ENCODE data around the gene UBR1. TPM values are rescaled to one million over a fixed set of nuclear protein-coding genes. Genes with fewer than 3 reads are reported as not detected.

The UBR1 gene
- total RNA-seq, 1 donor from 2014 or later = 24.2 TPM

DNA sequence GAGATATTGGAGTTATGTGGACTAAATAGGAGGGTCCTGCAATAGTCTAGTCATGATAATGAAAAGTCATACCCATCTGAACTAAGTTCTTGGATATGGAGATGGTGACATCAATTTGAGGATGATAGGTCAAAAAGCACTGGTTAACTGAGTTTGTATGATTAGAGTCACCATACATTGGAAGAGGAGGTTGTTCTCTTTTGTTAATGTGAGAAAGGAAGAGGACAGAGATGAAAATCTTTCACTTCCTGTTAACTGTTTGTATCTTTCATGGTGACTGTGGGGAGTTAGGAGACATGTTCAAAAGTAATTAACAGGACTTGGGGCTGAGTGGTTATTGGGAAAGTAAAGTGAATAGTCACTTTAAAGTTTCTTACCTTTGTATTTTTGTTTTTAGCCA is 38.7 kb upstream of the UBR1 start:
- H3K36me3 ChIP-seq = peaks cover 74% of the 10 kb centered on the region
- DNase-seq = no peak
- H3K9me3 ChIP-seq (replicated peaks) = no peaks in the 10 kb centered on the region
- no peak overlapping the region for H3K4me3 ChIP-seq
- intact Hi-C loops (cut with micrococcal nuclease) = no loop called here
- TF ChIP-seq CTCF (IDR thresholded peaks at IDR 0.05; ENCODE audit: borderline replicate concordance) = no peak
- no peaks in the 10 kb centered on the region for H3K27me3 ChIP-seq (ENCODE audit: low read depth)
- no peak overlapping the region for H3K27ac ChIP-seq (replicated peaks)
- no peaks in the 10 kb centered on the region for H3K4me1 ChIP-seq

GRCh38 chr15:43143203-43143941 is 37.5 kb upstream of the UBR1 start:
- Histone ChIP-seq H3K4me3 (no peak overlapping the region), H3K27ac (replicated peaks) (no peak overlapping the region), H3K9me3 (replicated peaks) (no peaks in the 10 kb centered on the region), H3K36me3 (peaks cover 74% of the 10 kb centered on the region), H3K4me1 (no peaks in the 10 kb centered on the region), H3K27me3 (ENCODE audit: low read depth) (no peaks in the 10 kb centered on the region)
- TF ChIP-seq CTCF (IDR thresholded peaks at IDR 0.05; ENCODE audit: borderline replicate concordance) = no peak
- no peak for DNase-seq
- intact Hi-C loops (cut with micrococcal nuclease) = no loop called here

DNA sequence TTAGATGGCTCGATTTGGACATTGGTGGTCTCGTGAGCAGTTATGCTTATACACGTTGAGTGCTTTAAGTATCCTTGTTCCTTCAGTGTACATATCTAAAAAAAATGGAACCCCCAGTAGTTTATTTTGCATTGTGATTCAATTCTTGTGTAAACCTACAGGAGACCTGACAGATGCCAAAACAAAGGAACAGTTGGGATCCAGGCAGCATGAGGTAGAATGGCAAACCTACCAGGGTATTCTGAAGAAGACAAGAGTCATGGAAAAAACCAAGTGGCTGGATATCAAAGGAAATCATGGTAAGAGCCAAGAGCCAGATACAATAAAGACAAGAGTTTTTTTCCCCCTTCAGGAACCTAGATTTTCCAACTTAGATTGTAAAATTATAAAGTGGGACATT is 29.5 kb upstream of the UBR1 start:
- TF ChIP-seq CTCF (IDR thresholded peaks at IDR 0.05; ENCODE audit: borderline replicate concordance) = no peak
- Histone ChIP-seq H3K4me3 (no peak overlapping the region), H3K27ac (replicated peaks) (no peak overlapping the region), H3K36me3 (peaks cover 46% of the 10 kb centered on the region), H3K27me3 (ENCODE audit: low read depth) (no peaks in the 10 kb centered on the region), H3K4me1 (peaks cover 28% of the 10 kb centered on the region), H3K9me3 (replicated peaks) (no peaks in the 10 kb centered on the region)
- intact Hi-C loops (cut with micrococcal nuclease) = no loop called here
- no peak for DNase-seq

GRCh38 chr15:43134157-43134635 is 28.4 kb upstream of the UBR1 start:
- Histone ChIP-seq H3K4me3 (peak overlapping the region; percentile 97), H3K9me3 (replicated peaks) (no peaks in the 10 kb centered on the region)
- intact Hi-C loops (cut with micrococcal nuclease) = no loop called here

DNA sequence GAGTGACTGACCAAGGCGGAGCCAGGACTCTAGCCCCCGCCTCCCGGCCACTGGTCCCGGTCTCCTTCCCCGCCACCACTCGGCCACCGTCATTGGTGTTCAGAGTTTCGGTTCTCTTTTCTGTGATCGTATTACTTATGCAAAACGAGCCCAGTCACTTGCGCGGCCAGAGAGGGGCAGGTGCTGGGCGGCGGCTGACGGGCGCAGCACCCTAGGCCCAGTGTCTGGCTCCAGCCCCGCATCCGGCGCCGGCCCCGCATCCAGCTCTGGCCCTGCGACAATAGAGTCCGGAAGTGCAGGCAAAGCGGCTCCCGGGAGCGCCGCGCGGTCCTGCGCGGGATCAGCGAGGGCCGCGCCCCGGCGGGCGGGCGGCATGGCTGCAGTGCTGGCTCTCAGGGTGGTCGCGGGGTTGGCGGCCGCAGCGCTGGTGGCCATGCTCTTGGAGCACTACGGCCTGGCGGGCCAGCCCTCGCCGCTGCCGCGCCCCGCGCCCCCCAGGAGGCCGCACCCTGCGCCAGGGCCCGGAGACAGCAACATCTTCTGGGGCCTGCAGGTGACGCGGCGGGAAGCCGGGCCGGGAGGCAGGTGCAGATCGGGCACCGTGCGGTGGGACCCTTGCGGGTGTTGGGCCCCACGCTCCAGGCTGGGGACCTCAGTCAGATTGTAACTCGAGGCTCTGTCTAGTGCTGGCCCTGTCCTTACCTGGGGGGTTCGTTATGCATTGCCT is 27.8 kb upstream of the UBR1 start, which contains the start of gene TMEM62:
TMEM62 (plus strand) TSS at position 157 of the 727 bp plus-strand sequence; CDS start at position 374, 217 bp downstream.
- TF ChIP-seq CTCF (IDR thresholded peaks at IDR 0.05; ENCODE audit: borderline replicate concordance) = no peak
- H3K27ac ChIP-seq (replicated peaks) = peak within 1 kb of the TSS; percentile 93
- peaks cover 1% of the 10 kb centered on the region for H3K9me3 ChIP-seq (replicated peaks)
- DNase-seq = peak; percentile 85
- H3K4me1 ChIP-seq = peaks cover 28% of the 10 kb centered on the region
- peaks cover 29% of the 10 kb centered on the region for H3K36me3 ChIP-seq
- H3K4me3 ChIP-seq = peak within 1 kb of the TSS; percentile 97
- no peaks in the 10 kb centered on the region for H3K27me3 ChIP-seq (ENCODE audit: low read depth)
- intact Hi-C loops (cut with micrococcal nuclease) = no loop called here

More at GRCh38 chr15:43134157-43134635, 28.4 kb upstream of the UBR1 start:
- Histone ChIP-seq H3K27me3 (ENCODE audit: low read depth) (no peaks in the 10 kb centered on the region), H3K4me1 (peaks cover 28% of the 10 kb centered on the region), H3K27ac (replicated peaks) (peak overlapping the region; percentile 93), H3K36me3 (peaks cover 35% of the 10 kb centered on the region)
- DNase-seq = no peak
- TF ChIP-seq CTCF (IDR thresholded peaks at IDR 0.05; ENCODE audit: borderline replicate concordance) = no peak

All from left ventricle myocardium inferior (tissue), 1 donor.